Limb (tissue), 2 donors: ENCODE data around the gene SLC25A33.
"Not testable (repeated sequence)": the region's sequence is repeated elsewhere in the genome, so short reads cannot be mapped to it uniquely, and the experiment has no call there.

ENCODE experiments used
- DNase-seq, 2 donors: peaks; one replicate each; pipeline ENCODE4 v3.0.0-alpha.2; 2016; ENCODE audit errors: extremely low spot score in 2 of 2

The SLC25A33 gene

GRCh38 chr1:9539165-9539828 lies at the start of gene SLC25A33:
TSS of gene SLC25A33 (plus strand) at chr1:9539465. CDS start at chr1:9539692, 227 bp downstream.
- peak; percentile 96 to 99 for DNase-seq

GRCh38 chr1:9490605-9491339 lies 48.5 kb upstream of the SLC25A33 start:
- DNase-seq = peak; percentile 76 to 93

GRCh38 chr1:9493326-9493725 lies 45.9 kb upstream of the SLC25A33 start:
- no peak for DNase-seq

- DNase-seq = peak in 1 of 2 donors; percentile 75
These were observed 44.1 kb upstream of the SLC25A33 start for GRCh38 chr1:9494936-9495758.

GRCh38 chr1:9495854-9496374 lies 43.4 kb upstream of the SLC25A33 start:
- no peak for DNase-seq

- no peak for DNase-seq
These were observed 38.2 kb upstream of the SLC25A33 start for GRCh38 chr1:9500756-9501754.

- DNase-seq = no peak
These were observed 36.1 kb upstream of the SLC25A33 start for GRCh38 chr1:9503001-9503675.

- DNase-seq = no peak
These were observed 34.1 kb upstream of the SLC25A33 start for GRCh38 chr1:9505143-9505542.

GRCh38 chr1:9506901-9507300 lies 32.4 kb upstream of the SLC25A33 start:
- no peak for DNase-seq

GRCh38 chr1:9510130-9510529 lies 29.1 kb upstream of the SLC25A33 start:
- DNase-seq = no peak

- DNase-seq = not testable (repeated sequence)
These were observed 23.7 kb upstream of the SLC25A33 start for GRCh38 chr1:9515550-9515949.

- no peak for DNase-seq
These were observed 20.7 kb upstream of the SLC25A33 start for GRCh38 chr1:9518454-9518998.

- DNase-seq = no peak
These were observed 18.9 kb upstream of the SLC25A33 start for GRCh38 chr1:9520411-9520810.

GRCh38 chr1:9529190-9529589 lies 10.1 kb upstream of the SLC25A33 start:
- DNase-seq = no peak

- no peak for DNase-seq
These were observed 8.9 kb upstream of the SLC25A33 start for GRCh38 chr1:9530320-9530719.

GRCh38 chr1:9534953-9535352 lies 4.3 kb upstream of the SLC25A33 start:
- DNase-seq = no peak

- no peak for DNase-seq
These were observed 3.0 kb upstream of the SLC25A33 start for GRCh38 chr1:9536301-9536700.

- no peak for DNase-seq
These were observed 1.2 kb upstream of the SLC25A33 start for GRCh38 chr1:9537863-9538668.

- DNase-seq = peak in 1 of 2 donors; percentile 45
These were observed 548 bp upstream of the SLC25A33 start for GRCh38 chr1:9538669-9539164.
